CD4-positive, alpha-beta T cell (primary cell): ENCODE data around the gene KCTD20. TPM values are rescaled to one million over a fixed set of nuclear protein-coding genes. Genes with fewer than 3 reads are reported as not detected.

Experiments used
- ATAC-seq: fragments of 200-7000 bp; cut with Tn5 transposase; one replicate; pipeline ENCODE4 v1.10.0; 2022; ENCODE audit warnings: mild to moderate bottlenecking; ENCODE audit not compliant: poor library complexity
- CTCF ChIA-PET: fragments of 350-600 bp; sonication (Branson Sonifier 250); formaldehyde crosslinking; loops from one replicate; lab custom pipeline; 2021; ENCODE audit warnings: antibody characterized with exemption, inconsistent platforms; lab: Charles Lee
- POLR2A ChIA-PET: fragments of 350-600 bp; sonication (Branson Sonifier 250); formaldehyde crosslinking; loops from one replicate; lab custom pipeline; 2021; ENCODE audit warnings: antibody characterized with exemption, inconsistent platforms; lab: Charles Lee
- DNase-seq, 14 experiments: peaks; one replicate each; pipeline ENCODE4 v3.0.0-alpha.2; 2013 to 2020; ENCODE audit warnings: mixed read lengths in 2 of 14
- H3K27ac ChIP-seq, 2 donors: one replicate each; pipeline versions ENCODE4 v1.5.1 to v1.7.0; 2013; ENCODE audit warnings: low read length in 2 of 2, low read depth in 1 of 2, mild to moderate bottlenecking in 1 of 2
- H3K27me3 ChIP-seq, 2 experiments: 1 replicate in 1 of 2; 2 replicates in 1 of 2; pipeline versions ENCODE4 v1.6.1 to v1.7.0; 2013; ENCODE audit warnings: low read length in 2 of 2, control low read depth in 1 of 2, mild to moderate bottlenecking in 1 of 2, moderate library complexity in 1 of 2; ENCODE audit not compliant: insufficient read depth in 2 of 2, control insufficient read depth in 1 of 2
- H3K36me3 ChIP-seq: one replicate; pipeline ENCODE4 v1.6.1; 2013; ENCODE audit warnings: low read length, control low read depth; ENCODE audit not compliant: insufficient read depth
- H3K4me1 ChIP-seq: one replicate; pipeline ENCODE4 v1.6.1; 2013; ENCODE audit warnings: low read length, control low read depth; ENCODE audit not compliant: insufficient read depth
- H3K4me3 ChIP-seq: one replicate; pipeline ENCODE4 v1.5.1; 2013; ENCODE audit warnings: mild to moderate bottlenecking, low read length, moderate library complexity
- H3K9me3 ChIP-seq, 2 experiments: 1 replicate in 1 of 2; 2 replicates in 1 of 2; pipeline versions ENCODE4 v1.6.1 to v1.7.0; 2013; ENCODE audit warnings: low read length in 2 of 2, mild to moderate bottlenecking in 2 of 2, control low read depth in 1 of 2, moderate library complexity in 1 of 2; ENCODE audit not compliant: control insufficient read depth in 1 of 2, insufficient read depth in 1 of 2
- H3K27ac Mint-ChIP-seq: one replicate; pipeline ENCODE4 v1.8.0; 2020; ENCODE audit warnings: mixed read lengths
- H3K27me3 Mint-ChIP-seq: one replicate; pipeline ENCODE4 v1.8.0; 2021; ENCODE audit warnings: mixed read lengths
- H3K36me3 Mint-ChIP-seq: one replicate; pipeline ENCODE4 v1.8.0; 2021; ENCODE audit warnings: low read depth, mixed read lengths
- H3K4me1 Mint-ChIP-seq: one replicate; pipeline ENCODE4 v1.8.0; 2021; ENCODE audit warnings: low read depth, mixed read lengths
- H3K4me3 Mint-ChIP-seq: one replicate; pipeline ENCODE4 v1.8.0; 2020; ENCODE audit warnings: mild to moderate bottlenecking, mixed read lengths
- H3K9me3 Mint-ChIP-seq: one replicate; pipeline ENCODE4 v1.8.0; 2020; ENCODE audit warnings: mixed read lengths
- intact Hi-C, 2 experiments: fragments of 100-400 bp; cut with DNase I in 1 of 2; cut with micrococcal nuclease in 1 of 2; formaldehyde crosslinking; loops; one replicate each; pipeline versions ENCODE4 v1.15.1 to v1.9.0; 2023 to 2025; cut with DNase I, micrococcal nuclease
- total RNA-seq, 174 experiments: library from RNA in 2 of 174; stranded (reverse) in 2 of 174; gene quantifications; one replicate each; pipeline ENCODE4 v1.2.3 and lab custom pipeline; 2021 to 2026
- TF ChIP-seq, protein P1 (sequence below): fragments of 200-600 bp; IDR thresholded peaks from one replicate; pipeline ENCODE4 v1.8.0; 2022; ENCODE audit warnings: antibody characterized with exemption, mild to moderate bottlenecking

The KCTD20 gene
- total RNA-seq, 2 experiments from 2014 or later: 38.4 to 39.5 TPM

DNA sequence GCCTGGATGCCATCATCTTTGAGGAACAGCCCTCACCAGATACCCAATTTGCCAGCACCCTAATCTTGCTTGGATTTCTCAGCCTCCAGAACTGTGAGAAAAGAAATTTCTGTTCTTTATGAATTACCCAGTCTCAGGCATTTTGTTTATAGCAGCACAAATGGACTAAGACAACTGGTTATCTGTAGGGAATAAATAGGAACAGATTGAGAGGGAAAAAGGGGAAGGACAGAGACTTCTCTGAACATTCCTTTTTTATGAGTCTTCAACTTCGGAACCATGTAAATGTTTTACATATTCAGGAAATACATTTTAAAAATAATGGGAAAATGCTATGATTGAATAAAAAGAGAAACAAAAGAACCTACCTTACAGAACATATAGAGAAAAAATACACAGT, 20.9 kb downstream of the KCTD20 start:
- no peaks in the 10 kb centered on the region for H3K9me3 Mint-ChIP-seq
- Histone ChIP-seq H3K4me3 (no peak overlapping the region), H3K36me3 (peaks cover 3% of the 10 kb centered on the region), H3K9me3 (peaks cover 0 to 6% of the 10 kb centered on the region in 2 experiments), H3K27me3 (no peaks in the 10 kb centered on the region), H3K4me1 (peaks cover 5% of the 10 kb centered on the region), H3K27ac (no peak overlapping the region)
- H3K36me3 Mint-ChIP-seq: peaks cover 24% of the 10 kb centered on the region
- no peak overlapping the region for H3K4me3 Mint-ChIP-seq
- intact Hi-C loops: loop anchor here in 1 of 2 experiments (5.0 kb wide), 1 partner anchor 41 kb away; no protein-coding TSS in a partner anchor
- H3K27me3 Mint-ChIP-seq: no peaks in the 10 kb centered on the region
- no peak for ATAC-seq
- no peak for DNase-seq
- TF ChIP-seq, protein P1, sequence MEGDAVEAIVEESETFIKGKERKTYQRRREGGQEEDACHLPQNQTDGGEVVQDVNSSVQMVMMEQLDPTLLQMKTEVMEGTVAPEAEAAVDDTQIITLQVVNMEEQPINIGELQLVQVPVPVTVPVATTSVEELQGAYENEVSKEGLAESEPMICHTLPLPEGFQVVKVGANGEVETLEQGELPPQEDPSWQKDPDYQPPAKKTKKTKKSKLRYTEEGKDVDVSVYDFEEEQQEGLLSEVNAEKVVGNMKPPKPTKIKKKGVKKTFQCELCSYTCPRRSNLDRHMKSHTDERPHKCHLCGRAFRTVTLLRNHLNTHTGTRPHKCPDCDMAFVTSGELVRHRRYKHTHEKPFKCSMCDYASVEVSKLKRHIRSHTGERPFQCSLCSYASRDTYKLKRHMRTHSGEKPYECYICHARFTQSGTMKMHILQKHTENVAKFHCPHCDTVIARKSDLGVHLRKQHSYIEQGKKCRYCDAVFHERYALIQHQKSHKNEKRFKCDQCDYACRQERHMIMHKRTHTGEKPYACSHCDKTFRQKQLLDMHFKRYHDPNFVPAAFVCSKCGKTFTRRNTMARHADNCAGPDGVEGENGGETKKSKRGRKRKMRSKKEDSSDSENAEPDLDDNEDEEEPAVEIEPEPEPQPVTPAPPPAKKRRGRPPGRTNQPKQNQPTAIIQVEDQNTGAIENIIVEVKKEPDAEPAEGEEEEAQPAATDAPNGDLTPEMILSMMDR: no peak
- CTCF ChIA-PET: interaction anchor here (2.2 kb wide), 1 partner anchor 40 kb away, joined by 9 read pairs; no protein-coding TSS in a partner anchor
- POLR2A ChIA-PET: no interaction called here
- no peak overlapping the region for H3K27ac Mint-ChIP-seq
- H3K4me1 Mint-ChIP-seq: peaks cover 46% of the 10 kb centered on the region

DNA sequence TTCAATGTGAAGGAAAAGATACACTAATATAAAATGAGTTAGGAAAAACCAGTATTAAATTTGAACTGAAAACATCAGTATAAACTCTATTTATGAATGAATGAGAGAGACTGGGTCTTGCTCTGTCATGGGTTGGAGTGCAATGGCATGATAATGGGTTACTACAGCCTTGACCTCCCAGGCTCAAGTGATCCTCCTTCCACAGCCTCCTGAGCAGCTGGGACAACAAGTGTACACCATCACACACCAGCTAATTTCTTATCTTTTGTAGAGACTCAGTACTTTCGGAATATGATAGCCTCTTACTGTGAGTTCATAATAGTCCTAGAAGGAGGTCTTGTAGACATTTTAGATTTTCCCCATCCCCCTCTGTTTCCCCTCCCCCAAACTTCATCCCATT, 21.4 kb downstream of the KCTD20 start:
- H3K9me3 ChIP-seq: peaks cover 0 to 6% of the 10 kb centered on the region in 2 experiments
- ATAC-seq: no peak
- no peak for DNase-seq
- Mint-ChIP-seq H3K27me3 (no peaks in the 10 kb centered on the region), H3K9me3 (no peaks in the 10 kb centered on the region), H3K4me3 (no peak overlapping the region), H3K4me1 (peaks cover 49% of the 10 kb centered on the region), H3K36me3 (peaks cover 28% of the 10 kb centered on the region), H3K27ac (no peak overlapping the region)
- no peak overlapping the region for H3K4me3 ChIP-seq
- peaks cover 3% of the 10 kb centered on the region for H3K4me1 ChIP-seq
- ChIA-PET CTCF (no interaction called here), POLR2A (no interaction called here)
- H3K27me3 ChIP-seq: no peaks in the 10 kb centered on the region
- TF ChIP-seq, protein P1: no peak
- intact Hi-C loops: loop anchor here in 1 of 2 experiments (5.0 kb wide), 1 partner anchor 42 kb away; no protein-coding TSS in a partner anchor
- H3K27ac ChIP-seq: no peak overlapping the region
- H3K36me3 ChIP-seq: peaks cover 3% of the 10 kb centered on the region

DNA sequence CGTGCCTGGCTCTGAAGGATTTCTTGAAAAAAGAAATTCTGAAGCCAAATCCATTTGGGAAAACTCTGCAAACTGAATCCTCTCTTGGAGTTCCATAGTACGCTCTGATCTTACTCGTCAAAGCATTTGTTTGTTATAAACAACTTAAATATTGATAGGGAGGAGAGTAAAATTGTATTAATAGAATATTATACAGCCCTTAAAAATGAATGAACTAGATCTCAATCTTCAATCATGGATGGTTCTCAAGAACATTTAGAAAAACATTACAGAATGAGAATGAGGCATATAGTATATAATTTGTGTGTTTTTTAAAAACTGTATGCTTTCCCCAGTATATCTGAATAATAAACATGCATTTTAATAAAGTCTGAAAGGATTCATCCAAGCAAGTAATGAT, 24.8 kb downstream of the KCTD20 start:
- Histone ChIP-seq H3K4me1 (no peaks in the 10 kb centered on the region), H3K27ac (no peak overlapping the region), H3K9me3 (peaks cover 0 to 6% of the 10 kb centered on the region in 2 experiments), H3K36me3 (peaks cover 27% of the 10 kb centered on the region), H3K4me3 (no peak overlapping the region), H3K27me3 (no peaks in the 10 kb centered on the region)
- CTCF ChIA-PET: no interaction called here
- TF ChIP-seq, protein P1: no peak
- ATAC-seq (no peak), DNase-seq (no peak)
- Mint-ChIP-seq H3K36me3 (peaks cover 47% of the 10 kb centered on the region), H3K4me1 (peaks cover 36% of the 10 kb centered on the region), H3K27ac (no peak overlapping the region), H3K9me3 (no peaks in the 10 kb centered on the region), H3K27me3 (no peaks in the 10 kb centered on the region), H3K4me3 (no peak overlapping the region)
- POLR2A ChIA-PET: no interaction called here
- intact Hi-C loops: no loop called here
